GM18520 (cell line): ENCODE data around the gene DSTN.

ENCODE experiments used
- ATAC-seq: cut with Tn5 transposase; IDR thresholded peaks from one replicate; pipeline ENCODE4 v1.9.1; 2021; ENCODE audit not compliant: unreplicated experiment

The DSTN gene

GRCh38 chr20:17636523-17637412 lies 66.9 kb downstream of the DSTN start:
- no peak for ATAC-seq

GRCh38 chr20:17637413-17637780 lies 67.5 kb downstream of the DSTN start:
- ATAC-seq = no peak

- no peak for ATAC-seq
Measured at GRCh38 chr20:17637985-17638640, 68.2 kb downstream of the DSTN start.

GRCh38 chr20:17638835-17639407 lies 69.0 kb downstream of the DSTN start:
- no peak for ATAC-seq

GRCh38 chr20:17640146-17640874 lies 70.4 kb downstream of the DSTN start:
- no peak for ATAC-seq

- no peak for ATAC-seq
Measured at GRCh38 chr20:17640875-17641378, 71.1 kb downstream of the DSTN start.

- no peak for ATAC-seq
Measured at GRCh38 chr20:17641520-17641964, 71.7 kb downstream of the DSTN start.

- no peak for ATAC-seq
Measured at GRCh38 chr20:17641993-17642392, 72.1 kb downstream of the DSTN start.

- ATAC-seq = no peak
Measured at GRCh38 chr20:17642404-17643269, 72.8 kb downstream of the DSTN start.

- no peak for ATAC-seq
Measured at GRCh38 chr20:17643531-17644188, 73.8 kb downstream of the DSTN start.

- ATAC-seq = no peak
Measured at GRCh38 chr20:17644451-17644850, 74.6 kb downstream of the DSTN start.

- no peak for ATAC-seq
Measured at GRCh38 chr20:17645010-17645409, 75.1 kb downstream of the DSTN start.

- ATAC-seq = no peak
Measured at GRCh38 chr20:17645546-17646208, 75.8 kb downstream of the DSTN start.

- ATAC-seq = no peak
Measured at GRCh38 chr20:17646209-17646960, 76.5 kb downstream of the DSTN start.

- no peak for ATAC-seq
Measured at GRCh38 chr20:17646961-17647301, 77.1 kb downstream of the DSTN start.

GRCh38 chr20:17647391-17648314 lies 77.8 kb downstream of the DSTN start:
- ATAC-seq = no peak

GRCh38 chr20:17648315-17648646 lies 78.4 kb downstream of the DSTN start:
- no peak for ATAC-seq
